SK-N-SH (cell line): ENCODE data around the gene NUAK1.

ENCODE experiments used
- CTCF ChIP-seq: fragments of 200-600 bp; sonication (generic); IDR thresholded peaks from 2 replicates; pipeline ENCODE4 v1.6.1; 2017; ENCODE audit warnings: antibody characterized with exemption, mild to moderate bottlenecking, moderate library complexity
- JUND ChIP-seq: IDR thresholded peaks from 2 replicates; pipeline ENCODE4 v1.4.0; 2012
- TAF1 ChIP-seq: IDR thresholded peaks from 2 replicates; pipeline ENCODE4 v1.6.1; 2012; ENCODE audit warnings: low read depth, mild to moderate bottlenecking, low read length, moderate library complexity, borderline replicate concordance
- YY1 ChIP-seq: IDR thresholded peaks from 2 replicates; pipeline ENCODE4 v1.4.0; 2012; ENCODE audit warnings: low read depth, mild to moderate bottlenecking

GRCh38 chr12:106065506-106065905, 73.2 kb downstream of the NUAK1 start:
- TF ChIP-seq CTCF, result no peak
- no peak for TF ChIP-seq YY1
- TF ChIP-seq JUND, result no peak
- TF ChIP-seq TAF1, result no peak
